Embryonic facial prominence (tissue), 1 donor: ENCODE data around the gene GLB1L3.
"Not testable (repeated sequence)": the region's sequence is repeated elsewhere in the genome, so short reads cannot be mapped to it uniquely, and the experiment has no call there.

Experiments used
- DNase-seq: peaks from one replicate; pipeline ENCODE4 v3.0.0-alpha.2; 2016; ENCODE audit errors: extremely low spot score

Gene GLB1L3

DNA sequence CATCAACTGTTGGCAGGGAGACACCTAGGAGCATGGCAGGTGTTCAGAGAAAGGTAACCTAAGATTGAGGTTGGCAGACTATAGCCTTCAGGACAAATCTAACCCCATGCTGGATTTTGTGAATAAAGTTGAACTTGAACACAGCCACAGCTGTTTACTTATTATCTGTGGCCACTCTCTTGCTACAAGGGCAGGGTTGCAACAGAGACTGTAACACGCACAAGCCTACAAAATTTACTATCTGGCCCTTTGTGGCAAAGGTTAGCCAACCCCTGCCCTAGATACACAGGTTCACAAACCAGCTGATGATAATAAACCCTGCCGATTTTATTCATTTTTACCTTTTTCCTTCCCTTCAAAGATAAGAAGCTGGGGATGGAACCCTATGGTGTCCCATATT is 25.5 kb upstream of the GLB1L3 start:
- no peak for DNase-seq

DNA sequence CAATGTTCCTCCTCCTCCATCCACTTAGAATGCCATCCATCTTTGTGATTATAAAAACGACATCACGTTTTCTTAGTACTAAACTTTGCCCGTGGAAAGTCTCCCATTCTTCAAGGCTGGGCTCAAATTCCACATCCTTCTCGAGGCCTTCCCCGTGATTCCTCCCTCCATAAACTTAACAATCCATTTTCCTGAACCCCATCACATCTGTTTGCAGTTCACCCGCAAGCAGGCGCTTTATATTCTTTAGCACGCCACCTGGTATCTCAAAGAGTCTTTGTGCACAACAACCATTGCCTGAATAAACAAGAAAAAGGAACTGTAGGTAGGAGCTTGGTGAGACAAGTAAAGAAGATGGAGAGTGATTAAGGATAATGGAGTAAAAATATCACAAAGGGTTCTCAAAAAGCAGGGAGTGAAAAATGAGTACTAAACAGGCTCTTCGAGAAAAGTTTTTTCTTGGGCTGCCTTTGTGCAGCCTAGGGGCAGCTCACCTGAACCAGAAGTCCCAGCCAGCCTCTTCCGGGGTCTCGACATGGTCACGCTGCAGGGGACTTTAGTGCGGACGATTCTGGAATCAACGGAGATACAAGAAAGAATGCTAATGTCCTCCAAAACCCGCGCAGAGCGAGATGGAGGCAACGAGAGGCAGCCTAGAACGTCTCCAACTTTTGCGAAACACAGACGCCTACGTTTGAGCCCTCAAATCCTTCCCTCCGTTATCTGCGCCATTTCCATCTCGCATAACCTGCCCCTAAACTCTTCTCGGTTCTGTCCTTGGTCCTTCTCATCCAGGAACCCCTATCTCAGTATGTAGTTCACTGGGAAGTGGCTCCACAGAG is 23.6 kb upstream of the GLB1L3 start:
- peak; percentile 8 for DNase-seq

DNA sequence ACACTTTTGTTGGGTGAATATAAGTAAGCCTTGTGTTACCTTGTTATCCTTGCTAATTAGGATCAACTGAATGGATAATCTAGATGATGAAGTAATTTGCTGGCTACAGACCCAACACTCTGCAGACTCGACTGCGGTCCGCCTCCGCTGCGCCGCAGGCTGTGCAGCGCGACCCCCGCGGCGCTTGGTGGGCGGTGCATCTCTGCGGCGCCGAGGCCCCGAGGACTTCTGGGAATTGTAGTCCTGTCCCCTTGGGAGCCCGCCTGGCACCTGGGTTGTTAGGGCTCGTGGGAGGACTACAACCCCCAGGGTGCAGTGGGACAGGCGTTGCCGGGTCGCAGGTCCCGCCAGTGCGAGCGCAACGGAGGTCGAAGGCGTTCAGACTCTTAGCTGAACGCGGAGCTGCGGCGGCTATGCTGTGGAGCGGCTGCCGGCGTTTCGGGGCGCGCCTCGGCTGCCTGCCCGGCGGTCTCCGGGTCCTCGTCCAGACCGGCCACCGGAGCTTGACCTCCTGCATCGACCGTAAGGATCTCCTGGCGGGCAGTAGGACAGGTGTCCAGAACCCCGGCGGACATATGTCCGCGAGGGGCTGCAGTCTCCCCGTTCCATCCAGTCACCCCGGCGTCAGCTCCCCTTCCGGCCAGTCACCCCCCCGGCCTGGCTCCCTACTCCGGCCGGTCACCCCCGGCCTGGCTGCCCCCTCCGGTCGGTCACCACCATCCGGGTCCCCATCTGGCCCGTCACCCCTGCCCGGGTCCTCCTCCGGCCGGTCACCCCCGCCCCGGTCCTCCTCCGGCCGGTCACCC is 22.8 kb upstream of the GLB1L3 start, which contains the start of the genes ACAD8 and THYN1:
Gene ACAD8, plus strand, starts transcription at position 381 of the 806 bp plus-strand sequence. Its CDS starts 33 bp downstream, at position 414.
Gene THYN1, minus strand, starts transcription at position 165 of the 806 bp plus-strand sequence. CDS start 470 bp downstream, outside the sequence.
- peak; percentile 84 for DNase-seq

DNA sequence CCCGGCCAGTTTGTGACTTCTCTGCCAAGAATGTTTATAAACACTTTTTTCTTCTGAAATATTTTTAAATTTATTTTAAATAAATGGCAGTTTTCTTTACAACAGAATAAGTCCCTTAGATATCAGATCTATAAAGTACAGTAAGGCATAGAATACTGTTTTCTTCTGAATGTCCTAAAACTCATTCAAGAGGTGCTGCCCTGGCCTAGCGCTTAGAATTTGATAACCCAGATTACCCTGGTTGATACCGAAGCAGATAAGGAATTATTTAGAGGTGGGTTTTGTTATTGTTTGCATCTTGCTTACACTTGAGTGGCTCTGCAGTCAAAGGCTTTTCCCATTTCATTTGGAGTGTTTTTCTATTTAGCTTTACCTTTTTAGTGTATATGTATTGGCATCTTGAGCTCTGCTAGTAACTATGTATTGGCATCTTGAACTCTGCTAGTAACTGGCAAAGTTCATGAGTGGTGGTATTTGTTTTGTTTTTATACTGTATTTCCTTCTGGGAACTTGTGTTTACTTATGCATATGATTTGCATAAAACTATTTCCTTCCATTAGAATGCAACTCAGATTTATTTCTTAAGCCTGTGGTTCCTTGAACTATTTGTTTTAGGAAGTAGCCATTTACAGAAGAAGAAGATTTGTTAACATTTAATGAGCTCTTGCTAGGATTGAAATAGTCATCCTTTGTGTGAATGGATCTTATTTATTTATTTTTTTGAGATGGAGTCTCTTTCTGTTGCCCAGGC is 21.6 kb upstream of the GLB1L3 start:
- no peak for DNase-seq

DNA sequence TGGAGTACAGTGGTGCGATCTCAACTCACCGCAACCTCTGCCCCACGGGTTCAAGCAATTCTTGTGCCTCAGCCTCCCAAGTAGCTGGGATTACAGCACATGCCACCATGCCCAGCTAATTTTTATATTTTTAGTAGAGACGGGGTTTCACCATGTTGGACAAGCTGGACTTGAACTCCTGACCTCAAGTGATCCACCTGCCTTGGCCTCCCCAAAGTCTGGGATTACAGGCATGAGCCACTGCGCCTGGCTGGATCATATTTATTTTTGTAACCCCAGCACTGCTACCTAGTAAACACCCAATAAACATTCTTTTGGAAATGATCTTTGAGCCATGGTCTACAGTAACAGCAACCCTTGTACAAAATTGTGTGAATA is 21.0 kb upstream of the GLB1L3 start:
- not testable (repeated sequence) for DNase-seq

DNA sequence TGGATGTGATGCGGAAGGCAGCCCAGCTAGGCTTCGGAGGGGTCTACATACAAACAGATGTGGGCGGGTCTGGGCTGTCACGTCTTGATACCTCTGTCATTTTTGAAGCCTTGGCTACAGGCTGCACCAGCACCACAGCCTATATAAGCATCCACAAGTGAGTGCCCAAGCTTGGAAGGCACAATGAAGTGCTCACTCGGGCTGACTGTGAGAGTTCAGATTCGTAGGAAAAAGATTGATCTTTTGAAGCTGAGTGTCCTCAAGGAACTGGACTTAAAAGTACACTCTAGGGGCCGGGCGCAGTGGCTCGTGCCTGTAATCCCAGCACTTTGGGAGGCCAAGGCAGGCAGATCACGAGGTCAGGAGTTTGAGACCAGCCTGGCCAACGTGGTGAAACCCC is 19.1 kb upstream of the GLB1L3 start:
- DNase-seq, result no peak

DNA sequence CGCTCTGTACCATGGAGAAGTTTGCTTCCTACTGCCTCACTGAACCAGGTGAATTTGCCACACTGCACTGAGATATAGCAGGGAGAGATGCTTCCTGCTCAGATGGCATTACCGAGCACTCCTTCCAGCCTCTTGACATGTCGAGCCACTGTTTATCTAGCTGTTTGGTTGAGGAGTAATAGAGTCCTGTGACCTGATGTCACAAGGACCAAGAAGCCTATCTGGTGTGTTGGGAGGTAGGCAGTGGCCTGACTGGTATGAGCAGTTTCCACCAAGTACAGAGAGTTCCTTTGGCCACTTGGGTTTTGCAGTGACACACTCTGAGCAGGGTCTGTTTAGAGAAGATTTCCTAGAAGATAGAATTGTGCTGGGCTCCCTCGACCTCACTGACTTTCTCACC is 17.6 kb upstream of the GLB1L3 start:
- no peak for DNase-seq

DNA sequence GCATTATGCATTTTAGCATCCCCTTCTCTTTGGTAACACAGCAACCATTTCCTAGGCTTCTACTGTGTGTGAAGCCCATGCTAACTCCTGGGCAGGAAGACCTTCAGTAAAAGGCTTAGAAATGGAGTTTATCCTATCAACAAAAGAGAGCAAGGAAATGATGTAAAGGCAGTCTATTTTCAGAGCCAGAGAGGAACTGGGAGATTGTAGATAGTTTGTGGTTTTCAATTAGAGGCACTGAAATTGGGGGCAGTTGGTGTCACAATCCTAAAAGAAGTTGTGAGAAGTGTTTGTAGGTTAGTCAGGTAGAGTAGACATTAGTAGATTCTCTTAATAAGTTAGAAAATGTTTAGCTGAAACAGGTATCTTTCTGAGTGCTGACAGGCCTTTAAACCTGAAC is 15.7 kb upstream of the GLB1L3 start:
- DNase-seq, result no peak

DNA sequence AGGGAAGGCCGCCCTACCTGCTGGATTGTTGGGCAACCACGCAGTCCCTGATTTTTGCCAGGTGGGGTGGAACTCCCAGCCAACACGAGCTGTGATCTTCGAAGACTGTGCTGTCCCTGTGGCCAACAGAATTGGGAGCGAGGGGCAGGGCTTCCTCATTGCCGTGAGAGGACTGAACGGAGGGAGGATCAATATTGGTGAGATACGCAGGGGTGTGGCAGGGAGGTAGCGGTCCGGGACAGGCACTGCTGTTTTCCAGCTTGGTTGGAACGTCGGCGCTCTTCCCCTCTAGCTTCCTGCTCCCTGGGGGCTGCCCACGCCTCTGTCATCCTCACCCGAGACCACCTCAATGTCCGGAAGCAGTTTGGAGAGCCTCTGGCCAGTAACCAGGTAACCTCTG is 15.2 kb upstream of the GLB1L3 start:
- no peak for DNase-seq

DNA sequence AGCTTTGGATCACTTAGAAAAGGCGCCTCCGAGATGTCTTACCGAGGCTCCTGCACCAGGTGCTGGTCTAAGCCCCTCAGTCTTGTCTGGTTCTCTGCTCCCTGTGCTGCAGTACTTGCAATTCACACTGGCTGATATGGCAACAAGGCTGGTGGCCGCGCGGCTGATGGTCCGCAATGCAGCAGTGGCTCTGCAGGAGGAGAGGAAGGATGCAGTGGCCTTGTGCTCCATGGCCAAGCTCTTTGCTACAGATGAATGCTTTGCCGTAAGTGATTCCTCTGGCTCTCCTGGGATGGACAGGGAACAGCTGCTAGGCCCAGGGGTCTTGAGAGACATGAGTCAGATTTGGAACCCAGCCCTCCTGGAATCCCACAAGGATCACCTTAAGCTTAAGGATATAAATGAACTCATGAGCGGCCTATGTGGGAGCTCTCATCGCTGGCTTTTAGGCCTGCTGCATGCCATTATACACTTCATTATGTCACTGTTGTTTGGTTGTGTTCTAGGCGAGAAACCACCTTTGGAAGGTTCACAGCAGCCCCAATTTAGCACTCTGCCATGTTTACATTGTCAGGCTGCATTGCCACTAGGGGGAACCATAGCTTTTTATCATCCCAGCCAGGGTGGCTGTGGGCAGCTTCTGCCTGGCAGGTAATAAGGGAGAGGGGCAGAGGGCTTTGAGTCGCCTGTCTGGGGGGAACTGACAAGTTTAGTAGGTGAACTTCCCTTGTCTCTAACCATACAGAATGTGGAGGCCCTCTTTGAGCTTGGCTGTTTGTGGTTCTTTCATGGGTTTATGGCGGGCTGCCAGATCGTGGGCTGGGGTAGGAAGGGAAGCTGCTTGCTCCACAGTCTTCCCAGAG is 14.3 kb upstream of the GLB1L3 start:
- no peak for DNase-seq

DNA sequence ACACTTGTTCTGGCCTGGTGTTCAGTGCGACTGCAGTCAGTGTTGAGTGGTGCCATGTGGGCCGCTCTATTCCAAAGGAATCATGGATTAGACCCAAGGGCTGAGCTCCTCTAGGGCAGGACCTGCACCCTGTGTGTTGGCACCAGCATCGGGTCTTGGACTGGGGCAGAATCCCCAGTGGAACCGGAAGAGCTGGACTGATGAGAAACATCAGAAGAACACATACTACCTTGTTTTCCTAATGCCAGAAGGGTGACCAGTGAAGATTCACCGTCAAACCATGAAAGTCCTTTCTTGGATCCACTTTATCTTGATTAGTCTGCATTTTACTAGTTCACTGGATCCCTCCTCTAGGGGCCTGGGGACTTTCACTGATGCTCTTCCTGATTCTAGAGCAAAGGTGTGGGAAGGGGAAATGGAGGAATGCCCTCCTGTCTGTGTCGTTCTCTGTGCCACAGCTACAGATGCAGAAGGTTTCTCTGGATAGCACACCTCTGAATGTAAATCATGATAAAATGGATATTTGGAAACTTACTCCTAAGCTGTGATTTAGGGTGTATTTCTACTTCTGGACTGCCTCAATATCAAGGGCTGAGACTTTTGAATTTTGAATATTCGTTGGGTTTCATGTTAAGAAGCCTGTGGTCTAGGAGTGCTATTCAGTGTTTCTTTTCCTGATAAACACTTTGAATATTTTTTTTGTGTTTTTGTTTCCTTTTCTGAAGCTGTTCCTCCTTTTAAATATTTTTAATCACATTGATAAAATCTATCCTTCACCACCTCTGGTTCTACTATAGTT is 11.0 kb upstream of the GLB1L3 start:
- DNase-seq, result no peak

DNA sequence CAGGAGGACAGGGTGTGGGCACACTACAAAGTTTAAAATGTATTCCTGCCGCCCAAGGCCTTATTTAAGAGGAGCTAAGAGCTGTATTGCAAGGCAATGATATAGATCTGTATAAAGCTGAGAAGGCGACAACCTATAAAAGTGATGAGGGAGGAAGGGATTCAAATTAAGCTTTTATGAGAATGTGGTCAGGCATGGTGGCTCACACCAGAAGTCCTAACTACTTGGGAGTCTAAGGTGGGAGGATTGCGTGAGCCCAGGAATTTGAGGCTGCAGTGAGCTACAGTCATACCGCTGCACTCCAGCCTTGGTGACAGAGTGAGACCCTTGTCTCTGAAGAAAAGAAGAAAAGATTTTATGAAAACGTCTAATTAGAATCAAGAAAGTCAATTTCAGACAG is 9.7 kb upstream of the GLB1L3 start:
- DNase-seq, result no peak

DNA sequence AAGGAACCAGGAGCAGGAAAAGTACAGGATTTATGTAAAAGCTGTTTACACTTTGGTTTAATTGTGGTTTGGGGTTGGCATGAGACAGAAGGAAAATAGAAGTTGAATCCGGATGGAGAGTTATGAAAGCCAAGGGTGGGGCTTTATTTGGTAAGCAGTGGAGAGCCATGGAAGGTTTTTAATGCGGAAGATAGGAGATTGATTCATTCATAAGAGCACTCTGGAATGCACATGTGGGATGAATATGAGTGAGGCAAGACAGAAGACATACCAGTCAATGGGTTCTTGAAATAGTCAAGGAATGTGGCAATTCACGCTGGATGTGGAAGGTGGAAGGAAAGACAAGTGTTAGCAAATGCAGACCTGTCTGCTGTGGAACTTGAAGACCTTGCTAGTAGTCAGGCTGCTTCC is 9.3 kb upstream of the GLB1L3 start:
- no peak for DNase-seq

DNA sequence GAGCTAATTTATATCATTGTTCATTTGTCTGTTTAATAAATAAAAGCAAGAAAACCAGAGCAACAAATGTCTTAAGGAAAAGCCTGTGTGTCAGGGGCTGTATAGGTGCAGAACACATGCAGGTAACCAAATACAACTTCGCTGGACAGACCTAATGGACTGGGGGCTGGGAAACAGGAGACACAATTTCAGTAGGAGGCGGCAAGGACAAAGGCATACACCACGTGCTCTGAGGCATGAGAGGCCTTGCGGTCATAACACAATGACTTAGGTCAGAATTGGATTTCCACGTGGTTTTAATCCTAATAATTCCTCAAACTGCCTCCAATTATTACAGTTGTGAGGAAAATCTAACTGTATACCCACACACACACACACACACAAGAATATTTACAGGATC is 8.7 kb upstream of the GLB1L3 start:
- no peak for DNase-seq

DNA sequence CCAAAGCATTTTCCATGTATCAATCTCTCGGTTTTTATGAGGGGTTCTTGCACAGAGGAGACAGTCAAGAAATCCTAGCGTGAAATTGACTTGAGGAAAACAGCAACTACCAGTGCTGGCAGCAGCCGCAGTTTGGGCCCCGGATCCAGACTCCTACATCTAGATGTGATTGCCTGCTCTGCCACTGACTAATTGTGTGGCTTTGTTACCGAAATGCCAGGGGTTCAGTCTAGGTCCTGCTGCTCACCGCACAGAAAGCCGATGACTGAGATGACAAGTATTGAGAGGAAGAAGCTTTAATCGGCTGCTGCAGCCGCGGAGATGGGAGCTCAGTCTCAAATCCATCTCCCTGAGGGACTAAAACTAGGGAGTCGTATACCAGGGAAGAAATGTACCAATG is 8.2 kb upstream of the GLB1L3 start:
- DNase-seq, result no peak

DNA sequence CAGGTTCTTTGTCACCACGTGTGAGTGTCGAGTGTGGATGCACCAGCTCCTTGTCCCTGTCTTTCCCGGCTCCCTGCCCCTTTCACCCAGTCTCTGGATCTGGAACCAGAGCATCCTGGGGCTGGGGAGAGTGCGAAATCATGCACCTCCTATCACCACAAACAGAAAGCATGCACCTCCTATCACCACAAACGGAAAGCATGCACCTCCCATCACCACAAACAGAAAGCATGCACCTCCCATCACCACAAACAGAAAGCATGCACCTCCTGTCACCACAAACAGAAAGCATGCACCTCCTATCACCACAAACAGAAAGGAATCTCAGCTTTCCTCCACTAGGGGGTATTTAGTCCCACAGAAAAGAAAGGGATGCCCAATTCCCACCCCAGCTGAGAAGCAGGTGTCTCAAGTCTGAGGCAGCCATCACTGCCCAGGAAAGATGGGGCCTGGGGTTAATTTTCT is 5.9 kb upstream of the GLB1L3 start:
- DNase-seq, result no peak

DNA sequence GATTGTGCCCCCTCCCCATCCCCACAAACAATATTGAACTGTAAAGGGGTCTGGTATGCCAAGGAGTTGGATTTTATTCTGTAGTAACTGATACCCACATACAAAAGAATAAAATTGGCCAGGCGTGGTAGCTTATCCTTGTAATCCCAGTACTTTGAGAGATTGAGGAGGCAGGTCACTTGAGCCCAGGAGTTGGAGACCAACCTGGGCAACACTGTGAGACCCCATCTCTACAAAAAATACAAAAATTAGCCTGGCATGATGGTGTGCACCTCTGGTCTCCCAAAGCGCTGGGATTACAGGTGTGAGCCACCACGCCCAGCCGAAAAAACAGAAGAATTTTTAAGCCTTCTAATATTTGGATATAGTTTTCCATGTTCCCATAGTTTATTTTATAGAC is 4.2 kb upstream of the GLB1L3 start:
- DNase-seq, result no peak

DNA sequence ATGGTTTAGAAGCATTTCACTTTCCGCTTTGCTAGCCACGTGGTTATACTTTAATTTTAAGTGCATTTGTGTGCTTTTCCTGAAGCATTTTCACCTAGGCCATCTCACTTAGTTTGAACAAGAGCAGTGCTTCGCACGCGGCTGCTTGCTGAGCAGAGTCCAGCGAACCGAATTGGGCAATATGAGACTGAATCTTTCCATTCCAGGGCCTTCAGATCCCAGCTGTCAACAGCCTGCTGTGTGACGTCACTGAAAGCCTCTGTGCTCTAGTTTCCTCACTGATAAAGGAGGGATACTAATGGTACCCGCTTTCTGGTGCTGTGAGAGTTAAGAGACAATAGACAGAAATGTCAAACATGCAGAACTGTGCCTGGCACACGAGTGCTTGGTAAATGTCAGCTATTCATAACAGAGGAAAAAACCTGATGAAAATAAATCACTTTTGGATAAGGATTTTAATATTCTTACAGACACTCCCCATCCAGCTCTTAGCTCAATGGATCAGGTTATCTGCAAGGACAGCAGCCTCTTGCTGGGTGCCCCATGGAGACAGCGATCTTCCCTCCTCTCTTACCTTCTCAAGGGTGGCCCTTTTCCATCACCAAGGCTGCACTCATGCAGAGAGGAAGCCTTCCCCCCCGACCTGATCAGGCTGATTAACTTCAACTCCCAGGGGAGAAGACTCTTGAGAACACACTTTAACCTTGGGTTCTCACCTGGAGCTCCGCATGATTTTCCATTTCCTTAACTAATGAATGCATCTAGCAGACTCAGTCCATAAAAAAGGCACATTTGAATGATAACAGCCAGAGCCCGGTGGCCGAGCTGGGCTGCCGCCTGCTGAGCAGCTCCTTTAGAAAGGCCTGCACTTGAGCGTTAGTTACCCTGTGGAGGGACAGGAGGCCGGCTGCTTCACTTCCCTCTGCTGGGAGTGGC is 3.5 kb upstream of the GLB1L3 start:
- no peak for DNase-seq

DNA sequence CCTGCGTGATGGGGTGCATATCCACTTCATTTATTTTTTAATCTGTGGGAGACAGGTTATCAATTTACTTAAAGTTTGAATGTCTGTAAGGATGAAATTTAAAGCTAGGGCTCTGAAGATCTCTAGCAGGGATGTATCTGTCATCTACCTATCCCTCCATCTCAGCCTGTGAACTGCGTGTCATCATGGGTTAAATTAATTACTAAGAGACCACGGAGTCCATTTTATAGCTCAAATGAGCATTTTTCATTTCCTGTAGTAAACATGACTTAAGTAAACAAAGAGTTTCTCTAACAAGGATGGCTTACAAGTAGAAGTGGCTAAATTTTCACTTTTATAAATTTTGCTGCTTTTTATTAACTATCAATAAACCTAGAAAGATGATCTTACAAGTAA is 2.9 kb upstream of the GLB1L3 start:
- DNase-seq, result no peak
